MCF 10A (cell line): ENCODE data around the gene PTPN4. TPM values are rescaled to one million over a fixed set of nuclear protein-coding genes. Genes with fewer than 3 reads are reported as not detected.

ENCODE experiments used
- BruUV-seq: library from RNA; stranded (reverse); fragments of 400-500 nt; replicated peaks from 2 replicates; lab custom pipeline; 2021; lab: Mats Ljungman, UMichigan
- CTCF ChIA-PET: fragments of 300-600 bp; sonication (Branson Sonifier 250); formaldehyde crosslinking; extraction: SDS; loops from one replicate; lab custom pipeline; 2021; ENCODE audit warnings: antibody characterized with exemption, inconsistent platforms; lab: Yijun Ruan, JAX
- POLR2A ChIA-PET: fragments of 300-600, 350-650 bp; sonication (Branson Sonifier 250); formaldehyde crosslinking; extraction: SDS; loops from one replicate; lab custom pipeline; 2020; ENCODE audit warnings: antibody characterized with exemption, inconsistent platforms; lab: Yijun Ruan, JAX
- DNase-seq: peaks from one replicate; pipeline ENCODE4 v3.0.0-alpha.2; 2018; ENCODE audit not compliant: unreplicated experiment
- H3K27ac Mint-ChIP-seq: one replicate; pipeline ENCODE4 v1.8.0; 2022; ENCODE audit warnings: mild to moderate bottlenecking, low read depth, mixed read lengths; ENCODE audit not compliant: unreplicated experiment
- H3K27me3 Mint-ChIP-seq: one replicate; pipeline ENCODE4 v1.8.0; 2022; ENCODE audit warnings: mixed read lengths; ENCODE audit not compliant: insufficient read depth, unreplicated experiment
- H3K36me3 Mint-ChIP-seq: one replicate; pipeline ENCODE4 v1.8.0; 2022; ENCODE audit warnings: mild to moderate bottlenecking, moderate library complexity, mixed read lengths; ENCODE audit not compliant: insufficient read depth, unreplicated experiment
- H3K4me1 Mint-ChIP-seq: one replicate; pipeline ENCODE4 v1.8.0; 2022; ENCODE audit warnings: mixed read lengths; ENCODE audit not compliant: insufficient read depth, unreplicated experiment
- H3K4me3 Mint-ChIP-seq: one replicate; pipeline ENCODE4 v1.8.0; 2022; ENCODE audit warnings: mild to moderate bottlenecking, moderate library complexity, mixed read lengths; ENCODE audit not compliant: unreplicated experiment
- H3K9me3 Mint-ChIP-seq: one replicate; pipeline ENCODE4 v1.8.0; 2022; ENCODE audit warnings: mixed read lengths; ENCODE audit not compliant: unreplicated experiment
- intact Hi-C: fragments of 100-400 bp; cut with micrococcal nuclease; formaldehyde crosslinking; loops from 2 replicates; pipeline ENCODE4 v1.14.1; 2022
- total RNA-seq: library from RNA; stranded (reverse); gene quantifications from 2 replicates; pipeline ENCODE4 v1.2.3, GENCODE V29; 2022
- TF ChIP-seq, protein P1 (sequence below): fragments of 200-600 bp; IDR thresholded peaks from one replicate; pipeline ENCODE4 v1.8.0; 2022; ENCODE audit warnings: antibody characterized with exemption, mild to moderate bottlenecking; ENCODE audit not compliant: unreplicated experiment

The PTPN4 gene
- total RNA-seq, 1 experiment from 2014 or later, result 21.1 TPM

DNA sequence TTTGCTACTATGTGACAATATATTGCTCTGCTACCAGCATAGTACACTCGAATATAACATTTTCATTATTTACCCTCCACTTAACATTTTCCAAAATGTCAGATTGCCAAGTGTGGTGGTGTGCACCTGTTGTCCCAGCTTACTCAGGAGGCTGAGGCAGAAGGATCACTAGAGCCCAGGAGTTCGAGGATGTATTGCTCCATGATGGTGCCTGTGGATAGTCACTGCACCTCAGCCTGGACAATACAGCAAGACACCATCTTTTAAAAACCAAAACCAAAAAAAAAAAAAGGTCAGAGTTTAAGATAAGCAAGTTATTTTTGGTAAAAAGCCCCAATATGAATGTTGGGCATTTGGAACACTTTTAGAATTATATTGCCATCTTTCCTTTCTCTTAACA, 178.0 kb downstream of the PTPN4 start:
- ChIA-PET CTCF (no interaction called here), POLR2A (no interaction called here)
- DNase-seq, result no peak
- H3K9me3 Mint-ChIP-seq, result no peaks in the 10 kb centered on the region
- TF ChIP-seq, protein P1, sequence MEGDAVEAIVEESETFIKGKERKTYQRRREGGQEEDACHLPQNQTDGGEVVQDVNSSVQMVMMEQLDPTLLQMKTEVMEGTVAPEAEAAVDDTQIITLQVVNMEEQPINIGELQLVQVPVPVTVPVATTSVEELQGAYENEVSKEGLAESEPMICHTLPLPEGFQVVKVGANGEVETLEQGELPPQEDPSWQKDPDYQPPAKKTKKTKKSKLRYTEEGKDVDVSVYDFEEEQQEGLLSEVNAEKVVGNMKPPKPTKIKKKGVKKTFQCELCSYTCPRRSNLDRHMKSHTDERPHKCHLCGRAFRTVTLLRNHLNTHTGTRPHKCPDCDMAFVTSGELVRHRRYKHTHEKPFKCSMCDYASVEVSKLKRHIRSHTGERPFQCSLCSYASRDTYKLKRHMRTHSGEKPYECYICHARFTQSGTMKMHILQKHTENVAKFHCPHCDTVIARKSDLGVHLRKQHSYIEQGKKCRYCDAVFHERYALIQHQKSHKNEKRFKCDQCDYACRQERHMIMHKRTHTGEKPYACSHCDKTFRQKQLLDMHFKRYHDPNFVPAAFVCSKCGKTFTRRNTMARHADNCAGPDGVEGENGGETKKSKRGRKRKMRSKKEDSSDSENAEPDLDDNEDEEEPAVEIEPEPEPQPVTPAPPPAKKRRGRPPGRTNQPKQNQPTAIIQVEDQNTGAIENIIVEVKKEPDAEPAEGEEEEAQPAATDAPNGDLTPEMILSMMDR, result no peak
- intact Hi-C loops, result no loop called here
- H3K36me3 Mint-ChIP-seq, result peaks cover 32% of the 10 kb centered on the region
- H3K4me1 Mint-ChIP-seq, result no peaks in the 10 kb centered on the region
- no peaks in the 10 kb centered on the region for H3K27me3 Mint-ChIP-seq
- no peak overlapping the region for H3K4me3 Mint-ChIP-seq
- H3K27ac Mint-ChIP-seq, result no peak overlapping the region
- no TSS peak for BruUV-seq

DNA sequence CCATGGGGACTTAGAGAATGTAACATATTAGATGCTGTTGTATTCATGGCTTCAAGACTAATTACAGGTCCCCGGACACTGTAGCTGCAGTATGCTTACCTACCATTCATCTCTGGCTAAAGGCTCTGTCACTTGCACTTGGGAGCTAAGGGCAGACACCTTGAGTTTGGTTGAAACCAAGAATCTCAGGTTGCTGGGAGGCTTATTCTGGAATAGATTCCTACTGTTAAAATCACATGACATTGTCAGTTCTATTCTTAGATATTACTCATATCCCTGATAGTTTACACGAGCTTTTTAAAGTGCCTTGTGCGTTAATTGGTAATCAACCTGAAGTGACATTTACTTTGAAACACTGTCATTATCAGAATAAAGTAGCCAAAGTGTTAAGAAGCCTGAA, 180.2 kb downstream of the PTPN4 start:
- Mint-ChIP-seq H3K27ac (no peak overlapping the region), H3K36me3 (peaks cover 31% of the 10 kb centered on the region), H3K27me3 (no peaks in the 10 kb centered on the region), H3K9me3 (no peaks in the 10 kb centered on the region), H3K4me1 (no peaks in the 10 kb centered on the region), H3K4me3 (no peak overlapping the region)
- TF ChIP-seq, protein P1, result no peak
- BruUV-seq, result no TSS peak
- CTCF ChIA-PET, result interaction anchor here (0.9 kb wide), 1 partner anchor 10 kb away, joined by 3 read pairs; no protein-coding TSS in a partner anchor
- POLR2A ChIA-PET, result interaction anchor here (1.1 kb wide), 1 partner anchor 73 kb away, joined by 3 read pairs; the partner anchor contains the start of gene EPB41L5
- DNase-seq, result no peak
- intact Hi-C loops, result no loop called here

DNA sequence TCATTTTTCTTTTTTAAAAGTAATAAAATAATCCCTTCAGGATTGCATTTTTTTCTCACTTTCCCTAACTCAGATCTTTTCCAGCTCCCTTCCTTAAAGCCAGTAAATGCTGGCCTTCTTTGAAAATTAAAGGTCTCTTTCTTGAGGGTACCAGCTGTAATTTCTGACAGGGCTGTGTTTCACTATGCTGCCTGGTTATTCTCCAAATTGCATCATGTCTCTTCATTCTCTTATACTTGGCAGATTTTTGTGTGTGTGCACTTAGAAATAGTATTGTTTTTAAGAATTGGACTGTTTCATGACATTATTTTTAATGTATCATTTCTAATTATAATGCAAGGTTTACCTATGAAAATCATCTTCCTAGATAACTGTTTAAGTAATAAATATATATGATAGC, 181.1 kb downstream of the PTPN4 start:
- intact Hi-C loops, result no loop called here
- POLR2A ChIA-PET, result no interaction called here
- CTCF ChIA-PET, result interaction anchor here (0.6 kb wide), 1 partner anchor 9 kb away, joined by 4 read pairs; no protein-coding TSS in a partner anchor
- peaks cover 29% of the 10 kb centered on the region for H3K36me3 Mint-ChIP-seq
- no peaks in the 10 kb centered on the region for H3K4me1 Mint-ChIP-seq
- no TSS peak for BruUV-seq
- TF ChIP-seq, protein P1, result no peak
- no peaks in the 10 kb centered on the region for H3K9me3 Mint-ChIP-seq
- H3K27me3 Mint-ChIP-seq, result no peaks in the 10 kb centered on the region
- H3K27ac Mint-ChIP-seq, result no peak overlapping the region
- H3K4me3 Mint-ChIP-seq, result no peak overlapping the region
- DNase-seq, result no peak

DNA sequence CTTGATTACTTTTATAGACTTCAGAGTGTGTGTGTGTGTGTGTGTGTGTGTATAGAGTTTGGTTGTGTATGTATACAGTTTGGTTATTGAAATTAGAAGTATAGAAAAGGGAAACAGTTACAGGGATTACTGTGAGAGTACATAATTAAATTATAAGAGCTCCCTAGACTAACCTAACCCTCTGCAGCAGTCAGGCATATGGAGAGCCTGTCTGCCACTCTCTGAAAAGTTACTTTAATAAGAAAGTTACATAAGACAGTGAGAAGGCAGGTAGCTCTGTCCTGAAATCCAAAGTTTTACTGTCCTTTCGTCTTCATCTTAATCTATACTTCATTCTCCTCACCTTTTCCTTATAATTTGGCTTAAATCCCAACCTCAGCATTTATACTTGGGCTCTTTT, 181.7 kb downstream of the PTPN4 start:
- Mint-ChIP-seq H3K4me3 (no peak overlapping the region), H3K4me1 (no peaks in the 10 kb centered on the region), H3K9me3 (no peaks in the 10 kb centered on the region), H3K27ac (no peak overlapping the region), H3K27me3 (no peaks in the 10 kb centered on the region), H3K36me3 (peaks cover 25% of the 10 kb centered on the region)
- no TSS peak for BruUV-seq
- CTCF ChIA-PET, result interaction anchor here (0.6 kb wide), 1 partner anchor 10 kb away, joined by 4 read pairs; no protein-coding TSS in a partner anchor
- POLR2A ChIA-PET, result no interaction called here
- intact Hi-C loops, result no loop called here
- TF ChIP-seq, protein P1, result no peak
- no peak for DNase-seq
